ENCODE data around the gene KIAA1958.
"Not testable (repeated sequence)": the region's sequence is repeated elsewhere in the genome, so short reads cannot be mapped to it uniquely, and the experiment has no call there.

The KIAA1958 gene

DNA sequence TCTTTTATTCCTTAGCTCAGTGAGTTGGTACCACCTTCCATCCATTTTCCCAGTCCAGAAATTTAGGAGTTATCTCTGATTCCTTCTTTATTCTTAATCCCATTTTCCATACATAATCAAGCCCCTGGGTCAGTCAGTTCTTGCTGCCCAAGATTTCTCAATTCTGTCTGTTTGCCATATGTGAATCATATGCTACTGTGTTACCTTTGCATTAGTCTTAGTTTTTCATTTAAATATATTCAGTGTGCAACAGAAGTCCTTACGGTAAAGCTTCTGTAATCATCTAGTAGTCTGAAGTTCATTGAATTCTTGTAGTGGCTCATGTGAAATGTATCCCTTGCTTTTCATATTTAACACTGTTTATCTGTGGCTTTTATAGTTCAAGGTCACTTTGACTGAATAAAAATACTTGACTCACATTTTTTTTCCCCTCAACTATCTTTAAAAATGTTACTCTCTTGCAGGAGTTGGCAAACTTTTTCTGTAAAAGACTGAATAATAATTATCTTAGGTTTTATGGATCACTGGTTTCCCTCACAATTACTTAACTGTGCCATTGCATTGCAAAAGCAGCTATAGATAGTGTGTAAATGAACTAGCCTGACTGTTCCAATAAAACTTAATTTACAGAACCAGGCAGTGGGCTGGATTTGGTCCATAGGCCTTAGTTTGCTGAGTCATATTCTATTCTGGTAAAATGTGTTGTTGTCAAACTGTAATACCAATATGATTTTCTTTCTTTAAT, 6.9 kb downstream of the KIAA1958 start:
- no peak for DNase-seq

DNA sequence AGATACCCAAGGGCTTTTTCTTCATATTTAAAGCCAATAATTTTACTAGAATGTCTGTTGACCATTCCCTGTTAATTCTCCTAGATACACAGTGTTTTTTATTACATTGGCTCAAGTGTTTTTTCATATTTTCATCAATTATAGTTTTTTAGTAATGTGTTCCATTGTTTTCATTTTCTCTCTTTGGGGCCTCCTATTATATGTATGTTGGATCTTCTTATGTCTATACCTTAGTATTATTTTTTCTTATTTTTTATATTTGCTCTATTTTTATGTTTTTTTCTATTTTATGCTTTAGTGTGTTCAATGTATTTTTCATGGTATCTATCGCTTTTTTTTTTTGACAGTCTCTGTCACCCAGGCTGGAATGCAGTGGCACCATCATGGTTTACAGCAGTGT, 7.5 kb downstream of the KIAA1958 start:
- no peak for DNase-seq

DNA sequence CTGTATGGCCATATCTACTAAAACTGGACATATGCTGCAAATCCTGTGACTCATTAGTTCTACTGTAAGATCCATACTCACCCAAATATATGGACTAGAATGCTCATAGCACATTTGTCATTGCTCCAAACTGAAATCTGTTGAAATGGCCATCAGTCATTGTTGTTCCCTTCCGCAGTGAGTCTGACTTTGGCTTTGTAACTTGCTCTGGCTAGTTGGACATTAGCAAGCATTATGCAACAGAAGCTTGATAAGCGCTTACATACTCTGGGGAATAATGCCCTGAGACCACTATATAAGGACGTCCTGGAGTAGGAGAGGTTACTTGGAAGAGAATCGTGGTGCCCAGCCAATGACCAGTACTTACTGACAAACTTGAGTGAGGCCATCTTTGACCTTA, 9.0 kb downstream of the KIAA1958 start:
- no peak for DNase-seq

GRCh38 chr9:112496074-112496722, 9.6 kb downstream of the KIAA1958 start:
- no peak for DNase-seq

- DNase-seq: no peak
These were observed 14.2 kb downstream of the KIAA1958 start for GRCh38 chr9:112500842-112501241.

- no peak for DNase-seq
These were observed 14.7 kb downstream of the KIAA1958 start for GRCh38 chr9:112501287-112501686.

DNA sequence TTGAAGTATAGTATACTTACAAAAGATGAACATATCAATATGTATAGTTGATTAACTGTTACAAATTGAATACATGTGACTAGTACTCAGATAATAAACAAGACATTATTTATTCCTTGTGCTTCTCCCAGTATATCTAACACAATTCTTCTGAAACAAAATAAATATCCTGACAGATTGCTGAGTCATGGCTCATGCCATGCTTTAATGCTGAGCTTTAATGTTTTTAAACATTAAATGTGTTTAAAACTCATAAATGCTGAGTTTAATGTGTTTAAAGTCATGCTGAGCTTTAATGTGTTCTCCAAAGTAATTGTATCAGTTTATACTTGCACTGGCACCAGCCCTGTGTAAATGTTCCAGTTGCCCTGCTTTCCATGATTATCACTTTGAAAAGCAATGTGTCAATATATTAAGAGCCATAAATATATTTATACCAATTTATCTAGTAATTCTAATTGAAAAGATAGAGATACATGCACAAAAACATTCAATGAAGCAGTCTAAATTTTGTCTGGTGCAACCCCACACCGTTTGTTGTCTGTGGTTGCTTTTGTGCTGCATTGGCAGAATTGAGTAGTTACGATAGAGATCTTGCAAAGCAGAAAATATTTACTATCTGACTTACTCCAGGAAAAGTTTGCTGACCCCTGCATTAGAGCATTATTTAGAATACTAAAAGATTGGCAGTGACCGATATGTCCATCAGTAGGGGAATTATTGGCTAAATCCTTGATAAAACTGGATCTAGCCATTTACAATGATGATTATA, 15.7 kb downstream of the KIAA1958 start:
- no peak for DNase-seq

GRCh38 chr9:112503170-112503569, 16.5 kb downstream of the KIAA1958 start:
- no peak for DNase-seq

- no peak for DNase-seq
These were observed 18.5 kb downstream of the KIAA1958 start for GRCh38 chr9:112505086-112505485.

DNA sequence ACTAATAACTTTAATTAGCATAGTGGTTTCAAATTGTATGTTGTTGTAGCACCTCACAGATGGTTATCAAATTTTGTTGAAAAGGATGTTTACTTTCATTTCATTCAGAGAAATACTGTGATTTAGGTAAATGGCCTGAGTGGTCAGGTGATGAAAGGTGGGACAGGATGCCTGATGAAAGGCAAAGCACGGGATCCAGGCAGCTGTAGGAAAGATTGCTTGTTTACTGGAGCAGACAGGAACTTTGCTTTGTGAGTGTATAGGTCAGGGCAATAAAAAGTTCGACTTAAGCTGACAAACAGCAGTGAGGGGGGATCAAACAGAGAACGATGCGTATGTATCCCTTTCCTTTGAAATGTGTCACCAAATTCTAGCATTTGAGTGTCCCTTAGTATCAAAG, 19.0 kb downstream of the KIAA1958 start:
- no peak for DNase-seq

GRCh38 chr9:112506571-112506970, 19.9 kb downstream of the KIAA1958 start:
- no peak for DNase-seq

- DNase-seq: no peak
These were observed 20.5 kb downstream of the KIAA1958 start for GRCh38 chr9:112507001-112507680.

GRCh38 chr9:112508377-112508776, 21.8 kb downstream of the KIAA1958 start:
- no peak for DNase-seq

- not testable (repeated sequence) for DNase-seq
These were observed 25.8 kb downstream of the KIAA1958 start for GRCh38 chr9:112512377-112512776.

DNA sequence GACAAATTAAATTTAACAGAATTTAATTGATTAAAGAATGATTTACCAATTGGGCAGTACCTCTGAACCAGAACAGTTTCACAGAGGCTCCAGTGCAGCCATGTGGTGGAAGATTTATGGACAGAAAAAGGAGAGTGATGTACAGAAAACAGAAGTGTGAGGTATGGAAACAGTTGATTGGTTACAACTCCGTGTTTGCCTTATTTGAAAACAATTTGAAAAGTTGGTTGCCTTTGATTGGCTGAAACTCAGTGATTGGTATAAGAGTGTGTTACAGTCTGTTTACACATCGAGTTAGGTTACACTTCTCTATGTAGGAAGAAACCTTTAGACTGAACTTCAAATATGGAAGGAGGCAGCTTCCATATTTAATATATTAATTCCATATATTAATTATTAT, 30.1 kb downstream of the KIAA1958 start:
- no peak for DNase-seq

DNA sequence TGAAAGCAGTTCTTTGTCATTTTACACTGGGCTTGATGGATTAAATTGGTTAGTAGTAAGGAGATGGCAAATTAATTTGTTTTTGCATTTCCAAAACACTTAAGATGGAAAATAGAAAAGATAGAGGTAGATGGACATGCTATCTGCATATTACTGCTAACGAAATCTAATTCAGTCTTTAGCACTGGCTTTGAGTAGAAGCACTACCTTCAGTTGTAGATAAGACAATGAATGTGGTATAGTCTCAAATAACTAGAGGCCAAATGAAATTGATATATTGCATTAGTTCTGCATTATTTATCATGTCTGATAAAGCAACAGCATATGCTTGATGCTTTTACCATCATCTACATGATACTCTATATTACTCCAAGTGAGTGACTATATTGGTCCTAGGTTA, 33.4 kb downstream of the KIAA1958 start:
- no peak for DNase-seq

- DNase-seq: no peak
These were observed 34.0 kb downstream of the KIAA1958 start for GRCh38 chr9:112520656-112521055.

- no peak for DNase-seq
These were observed 40.3 kb downstream of the KIAA1958 start for GRCh38 chr9:112526973-112527372.

- no peak for DNase-seq
These were observed 41.3 kb downstream of the KIAA1958 start for GRCh38 chr9:112527959-112528358.

- DNase-seq: no peak
These were observed 42.7 kb downstream of the KIAA1958 start for GRCh38 chr9:112529316-112529715.

DNA sequence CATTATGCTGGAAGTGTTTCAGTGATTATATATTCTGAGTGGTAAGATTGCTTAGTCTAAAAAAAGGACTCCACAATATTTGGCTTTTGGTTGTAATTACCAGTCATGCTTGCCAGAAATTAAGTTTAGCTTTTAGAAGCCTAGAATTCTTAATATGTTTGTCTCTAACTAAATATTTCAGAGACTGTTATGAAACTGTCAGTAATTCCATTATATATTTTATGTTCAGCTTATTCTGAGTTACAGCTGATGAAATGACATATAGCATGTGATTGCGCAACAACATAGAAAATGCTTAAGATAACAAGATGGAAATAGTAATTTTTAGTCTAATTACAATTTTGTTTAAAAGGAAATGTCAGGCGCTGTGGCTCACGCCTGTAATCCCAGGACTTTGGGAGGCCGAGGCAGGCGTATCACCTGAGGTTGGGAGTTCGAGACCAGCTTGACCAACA, 44.2 kb downstream of the KIAA1958 start:
- DNase-seq: no peak

DNA sequence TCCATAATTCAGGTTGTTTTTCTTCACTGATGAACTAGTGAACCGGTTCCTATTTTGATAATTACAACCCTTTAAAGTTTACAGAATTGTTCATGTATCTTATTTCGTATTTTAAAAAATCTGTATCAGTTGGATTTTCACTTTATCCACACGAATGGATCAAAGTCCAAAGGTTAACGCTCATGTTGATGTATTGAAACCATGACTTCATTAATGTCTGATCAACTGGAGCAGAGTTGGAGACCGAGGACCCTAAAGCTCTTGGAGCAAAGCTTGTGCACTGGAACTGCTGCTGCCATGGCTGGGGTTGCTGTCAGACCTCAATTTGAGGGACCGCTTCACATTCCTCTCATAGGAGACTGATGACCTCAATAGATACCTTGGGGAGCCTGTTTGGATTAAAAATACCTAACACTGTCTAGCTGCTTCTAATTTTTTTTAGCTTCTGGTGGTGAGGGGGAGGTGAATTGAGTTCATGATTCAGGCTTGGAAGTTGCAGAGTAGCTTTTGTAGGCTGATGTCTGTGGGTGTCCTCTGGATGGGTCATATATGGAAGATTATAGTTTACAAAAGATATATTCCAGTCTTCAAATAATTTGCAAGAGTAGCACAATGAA, 45.1 kb downstream of the KIAA1958 start:
- DNase-seq: no peak

DNA sequence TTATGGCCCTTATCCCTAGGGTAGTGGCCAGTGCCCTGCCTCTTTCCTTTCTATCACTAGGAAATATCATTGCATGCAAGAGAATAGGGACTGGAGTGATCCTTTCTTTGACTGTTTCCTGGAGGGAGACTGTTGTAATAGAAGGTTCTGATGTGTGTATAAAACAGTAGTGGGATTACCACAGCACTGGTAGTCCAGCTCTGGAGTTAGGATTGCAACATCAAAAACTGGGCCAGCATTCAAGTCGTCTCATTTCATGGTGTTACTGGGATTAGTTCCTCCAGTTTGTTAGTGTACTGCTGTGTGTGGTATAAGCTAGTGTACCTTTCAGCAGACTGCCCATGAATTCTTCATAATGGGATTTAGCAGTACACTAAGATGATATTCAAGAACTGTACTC, 45.8 kb downstream of the KIAA1958 start:
- no peak for DNase-seq
